Measurements from ENCODE around the gene IL37. TPM values are rescaled to one million over a fixed set of nuclear protein-coding genes. Genes with fewer than 3 reads are reported as not detected.

The IL37 gene
- total RNA-seq, 4 donors from 2014 or later, result 132 to 315 (median 147) TPM

DNA sequence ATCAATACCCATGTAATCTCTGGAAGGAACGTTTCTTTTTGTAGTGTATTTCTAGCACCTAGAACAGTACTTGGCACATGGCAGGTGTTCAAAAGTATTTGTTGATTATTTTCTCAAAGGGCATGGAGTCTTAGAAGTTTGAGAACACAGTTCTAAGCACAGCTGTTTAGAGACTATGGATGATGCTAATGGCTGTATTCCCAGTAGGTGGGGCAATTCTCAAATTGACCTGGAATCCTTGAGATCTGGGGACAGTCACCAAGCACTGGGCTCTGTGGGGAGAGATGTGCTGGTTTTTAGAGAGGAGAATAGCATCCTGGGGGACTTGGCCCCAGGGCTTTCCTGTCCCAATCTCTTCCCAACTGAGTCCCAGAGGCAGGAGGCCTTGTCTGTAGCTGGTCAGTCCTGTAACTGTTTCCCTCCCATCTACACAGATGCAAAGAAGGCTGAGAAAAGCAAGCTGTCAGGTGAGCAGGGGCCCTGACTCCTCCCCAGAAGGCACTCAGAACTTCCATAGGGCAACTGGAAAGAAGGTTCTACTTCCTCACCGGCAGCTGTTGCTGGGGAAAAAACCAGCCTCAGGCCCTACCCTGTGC is 49.4 kb downstream of the IL37 start:
- no peak for DNase-seq (ENCODE audit: low spot score in 2 of 2)
- 56 to 83% methylated on average over 2 of the region's 2 CpGs for WGBS, 2 donors
- intact Hi-C loops (cut with DNase I; ENCODE audit: low total_unique reads), result no loop called here
- no peak overlapping the region for H3K4me3 ChIP-seq (ENCODE audit: low read depth, poor library complexity, severe bottlenecking)
- TF ChIP-seq POLR2A (IDR thresholded peaks at IDR 0.05), result no peak
- TF ChIP-seq, protein P1, sequence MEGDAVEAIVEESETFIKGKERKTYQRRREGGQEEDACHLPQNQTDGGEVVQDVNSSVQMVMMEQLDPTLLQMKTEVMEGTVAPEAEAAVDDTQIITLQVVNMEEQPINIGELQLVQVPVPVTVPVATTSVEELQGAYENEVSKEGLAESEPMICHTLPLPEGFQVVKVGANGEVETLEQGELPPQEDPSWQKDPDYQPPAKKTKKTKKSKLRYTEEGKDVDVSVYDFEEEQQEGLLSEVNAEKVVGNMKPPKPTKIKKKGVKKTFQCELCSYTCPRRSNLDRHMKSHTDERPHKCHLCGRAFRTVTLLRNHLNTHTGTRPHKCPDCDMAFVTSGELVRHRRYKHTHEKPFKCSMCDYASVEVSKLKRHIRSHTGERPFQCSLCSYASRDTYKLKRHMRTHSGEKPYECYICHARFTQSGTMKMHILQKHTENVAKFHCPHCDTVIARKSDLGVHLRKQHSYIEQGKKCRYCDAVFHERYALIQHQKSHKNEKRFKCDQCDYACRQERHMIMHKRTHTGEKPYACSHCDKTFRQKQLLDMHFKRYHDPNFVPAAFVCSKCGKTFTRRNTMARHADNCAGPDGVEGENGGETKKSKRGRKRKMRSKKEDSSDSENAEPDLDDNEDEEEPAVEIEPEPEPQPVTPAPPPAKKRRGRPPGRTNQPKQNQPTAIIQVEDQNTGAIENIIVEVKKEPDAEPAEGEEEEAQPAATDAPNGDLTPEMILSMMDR (IDR thresholded peaks at IDR 0.05), result no peak

DNA sequence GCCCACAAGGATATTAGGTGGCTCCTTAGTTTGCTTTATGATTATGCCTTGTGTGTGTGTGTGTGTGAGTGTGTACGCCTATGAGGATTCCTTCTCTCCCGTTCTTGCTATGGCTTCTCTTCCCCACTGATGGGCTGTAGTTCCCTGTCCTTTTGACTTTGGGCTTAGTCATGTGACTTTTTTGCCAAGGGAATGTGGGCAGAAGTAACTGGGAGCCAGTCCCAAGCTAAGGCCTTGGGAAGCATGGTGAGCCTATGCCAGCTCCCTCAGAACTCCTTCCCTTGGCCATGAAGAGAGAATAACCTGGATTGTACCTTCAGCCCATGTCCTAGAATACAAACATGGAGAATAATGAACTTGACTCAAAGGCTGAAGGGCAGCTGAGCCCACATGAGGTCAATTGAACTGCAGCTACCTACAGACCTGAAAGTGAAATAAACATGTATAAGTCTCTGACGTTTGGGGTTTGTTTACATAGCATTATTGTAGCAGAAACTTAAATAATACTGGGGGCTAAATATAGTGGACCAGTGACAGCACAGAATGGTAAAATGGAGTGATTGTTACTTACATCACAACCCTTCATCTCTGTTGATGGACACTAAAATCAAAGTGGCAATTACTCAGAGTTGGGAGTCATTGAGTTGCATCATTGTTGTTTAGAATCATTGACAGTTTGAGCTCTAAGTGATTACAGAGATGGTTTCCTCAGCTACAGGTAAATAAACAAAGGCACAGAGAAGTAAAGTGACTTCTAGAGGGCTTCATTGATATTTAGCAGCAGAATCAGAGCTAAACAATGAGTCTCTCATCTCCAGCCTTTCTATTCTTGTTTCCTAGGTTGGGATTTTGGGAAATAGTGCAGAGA is 51.6 kb downstream of the IL37 start:
- no peak overlapping the region for H3K4me3 ChIP-seq (ENCODE audit: low read depth, poor library complexity, severe bottlenecking)
- intact Hi-C loops (cut with DNase I; ENCODE audit: low total_unique reads), result no loop called here
- no peak for TF ChIP-seq POLR2A (IDR thresholded peaks at IDR 0.05)
- TF ChIP-seq, protein P1 (IDR thresholded peaks at IDR 0.05), result no peak
- 74 to 84% methylated on average over 3 of the region's 3 CpGs for WGBS, 2 donors
- DNase-seq (ENCODE audit: low spot score in 2 of 2), result no peak

DNA sequence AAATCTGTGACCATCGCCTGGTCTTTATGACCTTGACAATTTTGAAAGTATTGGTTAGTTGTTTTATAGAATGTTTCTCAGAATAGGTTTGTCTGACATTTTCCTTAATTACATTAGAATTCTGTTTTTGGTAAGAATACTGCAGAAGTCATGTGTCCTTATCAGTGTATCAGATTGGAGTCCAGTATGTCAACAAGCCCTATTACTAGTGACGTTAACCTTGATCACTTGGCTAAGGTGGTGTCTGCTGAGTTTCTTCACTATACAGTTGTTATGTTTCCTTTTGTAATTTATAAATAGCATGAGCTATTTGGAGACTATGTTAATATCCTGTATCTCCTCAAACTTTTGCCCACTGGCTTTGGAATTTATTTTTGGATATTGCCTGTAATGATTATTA is 56.1 kb downstream of the IL37 start:
- no peak overlapping the region for H3K4me3 ChIP-seq (ENCODE audit: low read depth, poor library complexity, severe bottlenecking)
- DNase-seq (ENCODE audit: low spot score in 2 of 2), result no peak
- WGBS, 2 donors, result 83 to 89% methylated on average over 2 of the region's 2 CpGs
- intact Hi-C loops (cut with DNase I; ENCODE audit: low total_unique reads), result no loop called here
- no peak for TF ChIP-seq POLR2A (IDR thresholded peaks at IDR 0.05)
- TF ChIP-seq, protein P1 (IDR thresholded peaks at IDR 0.05), result no peak

Other genes with a start within 250 kb of the IL37 start
- gene NT5DC4, start 190.1 kb upstream of the IL37 start, total RNA-seq, result not detected
- gene CKAP2L, start 146.6 kb upstream of the IL37 start, total RNA-seq, result 10 to 100 TPM in 1 of 4 donors, 1 to 10 TPM in 3; 1.2 to 11.3 (median 2.0) TPM
- gene IL1A, start 126.7 kb upstream of the IL37 start, total RNA-seq, result 1 to 10 TPM in 1 of 4 donors, under 1 TPM in 3; 0.53 to 5.3 (median 0.84) TPM
- under 1 TPM in 1 of 4 donors, not detected in 3; 0.47 TPM for gene IL1B, start 74.4 kb upstream of the IL37 start, total RNA-seq
- 10 to 100 TPM; 19.1 to 65.1 (median 24.5) TPM for gene IL36G, start 66.8 kb downstream of the IL37 start, total RNA-seq
- not detected for gene IL36A, start 94.3 kb downstream of the IL37 start, total RNA-seq
- gene IL36B, start 141.7 kb downstream of the IL37 start, total RNA-seq, result 10 to 100 TPM in 1 of 4 donors, 1 to 10 TPM in 3; 2.3 to 11.9 (median 7.6) TPM
- gene IL36RN, start 148.0 kb downstream of the IL37 start, total RNA-seq, result 100 to 1,000 TPM in 1 of 4 donors, 10 to 100 TPM in 3; 51.0 to 121 (median 96.2) TPM
- gene IL1F10, start 156.8 kb downstream of the IL37 start, total RNA-seq, result 10 to 100 TPM in 3 of 4 donors, 1 to 10 TPM in 1; 8.3 to 41.6 (median 20.1) TPM
- gene IL1RN, start 216.4 kb downstream of the IL37 start, total RNA-seq, result 100 to 1,000 TPM; 120 to 178 (median 132) TPM

Measured in lower leg skin (tissue), 4 donors.